Measurements from ENCODE around the gene CHM. TPM values are rescaled to one million over a fixed set of nuclear protein-coding genes. Genes with fewer than 3 reads are reported as not detected.
A peak's percentile ranks its signal among the peaks of the same experiment; 100 is the strongest.

Gene CHM
- total and polyA plus RNA-seq, 2 donors from 2014 or later, result 11.8 to 30.0 TPM

GRCh38 chrX:85836868-85837267 is 210.5 kb downstream of the CHM start:
- Histone ChIP-seq H3K9ac (ENCODE audit: low read length in 3 of 3) (no peak overlapping the region), H3K4me3 (ENCODE audit: low read length in 3 of 3) (no peak overlapping the region), H3K27me3 (ENCODE audit: control insufficient read depth, insufficient read depth, low read length) (no peaks in the 10 kb centered on the region), H3K4me1 (ENCODE audit: control insufficient read depth in 2 of 3, insufficient read depth in 2 of 3, low read depth in 1 of 3, low read length in 3 of 3) (no peaks in the 10 kb centered on the region), H3K36me3 (ENCODE audit: control insufficient read depth in 2 of 3, insufficient read depth in 3 of 3, low read length in 3 of 3) (no peaks in the 10 kb centered on the region), H3K9me3 (ENCODE audit: control insufficient read depth in 2 of 3, insufficient read depth in 1 of 3, low read length in 3 of 3) (no peaks in the 10 kb centered on the region), H3K27ac (ENCODE audit: low read depth in 2 of 2, low read length in 2 of 2) (no peak overlapping the region)
- DNase-seq (no peak), FAIRE-seq (no peak)
- TF ChIP-seq, protein P1, sequence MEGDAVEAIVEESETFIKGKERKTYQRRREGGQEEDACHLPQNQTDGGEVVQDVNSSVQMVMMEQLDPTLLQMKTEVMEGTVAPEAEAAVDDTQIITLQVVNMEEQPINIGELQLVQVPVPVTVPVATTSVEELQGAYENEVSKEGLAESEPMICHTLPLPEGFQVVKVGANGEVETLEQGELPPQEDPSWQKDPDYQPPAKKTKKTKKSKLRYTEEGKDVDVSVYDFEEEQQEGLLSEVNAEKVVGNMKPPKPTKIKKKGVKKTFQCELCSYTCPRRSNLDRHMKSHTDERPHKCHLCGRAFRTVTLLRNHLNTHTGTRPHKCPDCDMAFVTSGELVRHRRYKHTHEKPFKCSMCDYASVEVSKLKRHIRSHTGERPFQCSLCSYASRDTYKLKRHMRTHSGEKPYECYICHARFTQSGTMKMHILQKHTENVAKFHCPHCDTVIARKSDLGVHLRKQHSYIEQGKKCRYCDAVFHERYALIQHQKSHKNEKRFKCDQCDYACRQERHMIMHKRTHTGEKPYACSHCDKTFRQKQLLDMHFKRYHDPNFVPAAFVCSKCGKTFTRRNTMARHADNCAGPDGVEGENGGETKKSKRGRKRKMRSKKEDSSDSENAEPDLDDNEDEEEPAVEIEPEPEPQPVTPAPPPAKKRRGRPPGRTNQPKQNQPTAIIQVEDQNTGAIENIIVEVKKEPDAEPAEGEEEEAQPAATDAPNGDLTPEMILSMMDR (IDR thresholded peaks at IDR 0.05; ENCODE audit: borderline replicate concordance, extremely low read depth, insufficient read depth), result no peak
- intact Hi-C loops (cut with DNase I), result no loop called here

DNA sequence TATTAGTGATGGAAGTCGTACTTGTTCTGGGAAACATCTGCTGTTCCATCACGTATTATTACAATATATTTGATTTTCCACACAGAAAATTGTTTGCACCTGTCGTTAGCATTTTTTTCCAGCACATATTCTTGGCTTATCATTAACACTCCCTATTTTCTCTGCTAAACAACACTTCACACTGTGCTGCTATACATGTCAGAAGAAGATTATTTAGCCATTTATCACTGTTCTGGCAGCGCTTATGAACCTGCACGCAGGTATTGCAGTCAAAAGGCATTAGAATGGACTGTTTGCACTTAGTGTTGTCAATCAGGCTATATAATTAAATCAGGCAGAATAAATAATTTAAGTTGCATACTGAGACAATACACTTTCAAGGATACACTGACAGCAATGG is 218.6 kb downstream of the CHM start:
- H3K9ac ChIP-seq (ENCODE audit: low read length in 3 of 3), result no peak overlapping the region
- TF ChIP-seq, protein P1 (IDR thresholded peaks at IDR 0.05; ENCODE audit: borderline replicate concordance, extremely low read depth, insufficient read depth), result no peak
- H3K27me3 ChIP-seq (ENCODE audit: control insufficient read depth, insufficient read depth, low read length), result no peaks in the 10 kb centered on the region
- H3K9me3 ChIP-seq (ENCODE audit: control insufficient read depth in 2 of 3, insufficient read depth in 1 of 3, low read length in 3 of 3), result no peaks in the 10 kb centered on the region
- no peak for FAIRE-seq
- no peaks in the 10 kb centered on the region for H3K4me1 ChIP-seq (ENCODE audit: control insufficient read depth in 2 of 3, insufficient read depth in 2 of 3, low read depth in 1 of 3, low read length in 3 of 3)
- H3K4me3 ChIP-seq (ENCODE audit: low read length in 3 of 3), result no peak overlapping the region
- intact Hi-C loops (cut with DNase I), result no loop called here
- H3K36me3 ChIP-seq (ENCODE audit: control insufficient read depth in 2 of 3, insufficient read depth in 3 of 3, low read length in 3 of 3), result no peaks in the 10 kb centered on the region
- H3K27ac ChIP-seq (ENCODE audit: low read depth in 2 of 2, low read length in 2 of 2), result no peak overlapping the region
- DNase-seq, result no peak

DNA sequence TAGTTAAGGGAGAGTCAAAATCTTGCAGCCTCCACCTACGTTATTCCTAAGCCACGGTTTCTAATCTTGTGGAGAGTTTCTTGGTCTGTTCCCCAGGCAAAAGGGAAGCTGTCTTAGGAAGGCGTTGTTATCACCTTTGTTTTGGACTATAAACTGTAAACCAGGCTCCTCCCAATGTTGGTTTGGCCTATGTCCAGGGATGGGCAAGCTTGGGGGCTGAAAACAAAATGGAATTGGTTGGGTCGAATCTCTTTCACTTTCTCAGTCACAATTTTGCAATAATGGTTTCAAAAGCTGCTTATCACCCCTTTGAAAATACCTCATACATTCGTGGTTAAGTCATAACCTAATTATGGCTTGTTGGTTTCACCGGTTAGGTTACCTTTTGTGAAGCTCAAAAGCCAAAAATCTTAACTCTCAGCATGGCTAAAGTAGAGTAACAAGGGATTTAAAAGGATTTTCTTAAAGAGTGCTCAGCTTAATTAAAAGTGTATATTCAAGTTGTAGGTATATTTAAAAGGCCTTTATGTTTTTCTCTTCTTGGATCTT is 232.1 kb downstream of the CHM start:
- Histone ChIP-seq H3K4me3 (ENCODE audit: low read length in 3 of 3) (no peak overlapping the region), H3K4me1 (ENCODE audit: control insufficient read depth in 2 of 3, insufficient read depth in 2 of 3, low read depth in 1 of 3, low read length in 3 of 3) (no peaks in the 10 kb centered on the region), H3K27me3 (ENCODE audit: control insufficient read depth, insufficient read depth, low read length) (no peaks in the 10 kb centered on the region), H3K9me3 (ENCODE audit: control insufficient read depth in 2 of 3, insufficient read depth in 1 of 3, low read length in 3 of 3) (peaks cover 0 to 2% (median 0%) of the 10 kb centered on the region in 3 donors), H3K27ac (ENCODE audit: low read depth in 2 of 2, low read length in 2 of 2) (no peak overlapping the region), H3K9ac (ENCODE audit: low read length in 3 of 3) (no peak overlapping the region), H3K36me3 (ENCODE audit: control insufficient read depth in 2 of 3, insufficient read depth in 3 of 3, low read length in 3 of 3) (no peaks in the 10 kb centered on the region)
- TF ChIP-seq, protein P1 (IDR thresholded peaks at IDR 0.05; ENCODE audit: borderline replicate concordance, extremely low read depth, insufficient read depth), result no peak
- intact Hi-C loops (cut with DNase I), result no loop called here
- DNase-seq (no peak), FAIRE-seq (no peak)

Small RNAs within 50 kb of the gene (microRNA-seq; reads per million reads assigned to microRNA genes)
- gene MIR1321 (not detected), gene MIR361 (3,109 reads per million, percentile 88 among the genes with 10 or more reads in this experiment)

Other genes with a start within 250 kb of the CHM start
- 0.47 TPM for gene DACH2, start 100.9 kb upstream of the CHM start, total RNA-seq
- 1.1 TPM for gene DACH2, start 100.9 kb upstream of the CHM start, polyA plus RNA-seq (ENCODE audit: insufficient read depth, low read depth, low replicate concordance)

Measured in kidney (tissue), 14 donors.